Measurements from ENCODE around the gene LARP4. TPM values are rescaled to one million over a fixed set of nuclear protein-coding genes. Genes with fewer than 3 reads are reported as not detected.
"Not testable (repeated sequence)": the region's sequence is repeated elsewhere in the genome, so short reads cannot be mapped to it uniquely, and the experiment has no call there.

Gene LARP4
- total RNA-seq, 1 donor from 2014 or later: 64.2 TPM

- no peak overlapping the region for H3K27ac Mint-ChIP-seq
- H3K9me3 Mint-ChIP-seq (ENCODE audit: low read depth): no peaks in the 10 kb centered on the region
- TF ChIP-seq, protein P1, sequence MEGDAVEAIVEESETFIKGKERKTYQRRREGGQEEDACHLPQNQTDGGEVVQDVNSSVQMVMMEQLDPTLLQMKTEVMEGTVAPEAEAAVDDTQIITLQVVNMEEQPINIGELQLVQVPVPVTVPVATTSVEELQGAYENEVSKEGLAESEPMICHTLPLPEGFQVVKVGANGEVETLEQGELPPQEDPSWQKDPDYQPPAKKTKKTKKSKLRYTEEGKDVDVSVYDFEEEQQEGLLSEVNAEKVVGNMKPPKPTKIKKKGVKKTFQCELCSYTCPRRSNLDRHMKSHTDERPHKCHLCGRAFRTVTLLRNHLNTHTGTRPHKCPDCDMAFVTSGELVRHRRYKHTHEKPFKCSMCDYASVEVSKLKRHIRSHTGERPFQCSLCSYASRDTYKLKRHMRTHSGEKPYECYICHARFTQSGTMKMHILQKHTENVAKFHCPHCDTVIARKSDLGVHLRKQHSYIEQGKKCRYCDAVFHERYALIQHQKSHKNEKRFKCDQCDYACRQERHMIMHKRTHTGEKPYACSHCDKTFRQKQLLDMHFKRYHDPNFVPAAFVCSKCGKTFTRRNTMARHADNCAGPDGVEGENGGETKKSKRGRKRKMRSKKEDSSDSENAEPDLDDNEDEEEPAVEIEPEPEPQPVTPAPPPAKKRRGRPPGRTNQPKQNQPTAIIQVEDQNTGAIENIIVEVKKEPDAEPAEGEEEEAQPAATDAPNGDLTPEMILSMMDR (IDR thresholded peaks at IDR 0.05; ENCODE audit: unreplicated experiment): no peak
- H3K27me3 Mint-ChIP-seq: no peaks in the 10 kb centered on the region
- no peaks in the 10 kb centered on the region for H3K4me1 Mint-ChIP-seq (ENCODE audit: low read depth)
- no peaks in the 10 kb centered on the region for H3K36me3 Mint-ChIP-seq (ENCODE audit: insufficient read depth)
- H3K4me3 Mint-ChIP-seq (ENCODE audit: low read depth): no peak overlapping the region
- DNase-seq (ENCODE audit: low spot score, unreplicated experiment): no peak
Observed at GRCh38 chr12:50375802-50376201, 24.9 kb upstream of the LARP4 start.

DNA sequence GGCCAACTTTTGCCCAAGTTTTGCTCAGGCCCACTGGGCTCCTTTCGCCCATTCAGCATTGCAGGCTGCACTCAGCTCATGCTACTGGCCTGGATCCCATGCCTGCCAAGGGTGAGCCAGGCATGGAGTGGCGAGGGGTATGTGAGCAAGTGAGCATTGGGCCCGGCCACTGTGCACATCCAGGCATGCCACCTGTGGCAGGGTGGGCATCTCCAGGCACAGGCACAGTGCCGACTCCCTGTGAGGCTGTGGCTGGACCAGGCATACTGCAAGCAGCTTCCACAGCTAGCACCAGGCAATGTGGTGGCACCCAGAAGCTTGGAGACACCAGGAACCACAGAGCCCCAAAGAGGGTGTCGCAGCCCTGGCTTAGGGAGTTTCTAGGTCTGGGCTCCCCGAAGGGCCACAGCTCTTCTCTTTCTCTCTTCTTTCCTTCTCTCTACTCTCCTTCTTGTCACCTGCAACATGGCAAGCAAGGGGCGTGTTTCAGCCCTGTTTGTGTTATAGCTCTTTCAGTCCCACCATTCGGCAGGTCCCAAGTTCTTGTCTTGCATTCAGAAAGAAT lies 19.8 kb upstream of the LARP4 start:
- peaks cover 3% of the 10 kb centered on the region for H3K9me3 Mint-ChIP-seq (ENCODE audit: low read depth)

DNA sequence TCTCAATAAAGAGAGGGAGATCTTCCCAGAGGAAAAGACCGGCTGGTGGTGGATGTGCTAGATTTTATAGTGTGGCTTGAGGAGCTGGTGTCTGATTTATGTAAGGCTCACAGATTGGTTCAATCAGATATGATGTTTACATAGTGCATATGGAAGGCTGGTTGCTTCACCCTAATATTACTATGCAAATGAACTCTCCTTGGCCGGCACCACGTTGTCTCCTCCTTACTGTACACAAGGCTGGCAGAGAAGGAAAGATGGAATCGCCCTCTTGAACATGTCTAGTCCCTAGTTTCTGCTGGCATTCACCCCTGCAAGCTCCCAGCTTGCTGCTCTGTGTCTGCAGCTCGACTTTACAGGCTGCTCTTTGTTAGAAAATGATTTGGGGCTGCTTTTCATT lies 13.2 kb upstream of the LARP4 start:
- H3K27ac Mint-ChIP-seq: no peak overlapping the region
- DNase-seq (ENCODE audit: low spot score, unreplicated experiment): no peak
- H3K4me3 Mint-ChIP-seq (ENCODE audit: low read depth): no peak overlapping the region
- peaks cover 9% of the 10 kb centered on the region for H3K4me1 Mint-ChIP-seq (ENCODE audit: low read depth)
- H3K27me3 Mint-ChIP-seq: no peaks in the 10 kb centered on the region
- peaks cover 3% of the 10 kb centered on the region for H3K9me3 Mint-ChIP-seq (ENCODE audit: low read depth)
- no peaks in the 10 kb centered on the region for H3K36me3 Mint-ChIP-seq (ENCODE audit: insufficient read depth)
- TF ChIP-seq, protein P1 (IDR thresholded peaks at IDR 0.05; ENCODE audit: unreplicated experiment): no peak

More for the DNA sequence above, 19.8 kb upstream of the LARP4 start:
- H3K27me3 Mint-ChIP-seq: no peaks in the 10 kb centered on the region
- DNase-seq (ENCODE audit: low spot score, unreplicated experiment): no peak
- no peaks in the 10 kb centered on the region for H3K36me3 Mint-ChIP-seq (ENCODE audit: insufficient read depth)
- H3K4me3 Mint-ChIP-seq (ENCODE audit: low read depth): no peak overlapping the region
- TF ChIP-seq, protein P1 (IDR thresholded peaks at IDR 0.05; ENCODE audit: unreplicated experiment): no peak
- H3K4me1 Mint-ChIP-seq (ENCODE audit: low read depth): no peaks in the 10 kb centered on the region
- no peak overlapping the region for H3K27ac Mint-ChIP-seq

GRCh38 chr12:50387972-50388478 lies 12.7 kb upstream of the LARP4 start:
- Mint-ChIP-seq H3K36me3 (ENCODE audit: insufficient read depth) (no peaks in the 10 kb centered on the region), H3K27me3 (no peaks in the 10 kb centered on the region), H3K27ac (no peak overlapping the region), H3K4me1 (ENCODE audit: low read depth) (peaks cover 9% of the 10 kb centered on the region), H3K9me3 (ENCODE audit: low read depth) (peaks cover 3% of the 10 kb centered on the region), H3K4me3 (ENCODE audit: low read depth) (no peak overlapping the region)
- DNase-seq (ENCODE audit: low spot score, unreplicated experiment): no peak
- TF ChIP-seq, protein P1 (IDR thresholded peaks at IDR 0.05; ENCODE audit: unreplicated experiment): no peak

DNA sequence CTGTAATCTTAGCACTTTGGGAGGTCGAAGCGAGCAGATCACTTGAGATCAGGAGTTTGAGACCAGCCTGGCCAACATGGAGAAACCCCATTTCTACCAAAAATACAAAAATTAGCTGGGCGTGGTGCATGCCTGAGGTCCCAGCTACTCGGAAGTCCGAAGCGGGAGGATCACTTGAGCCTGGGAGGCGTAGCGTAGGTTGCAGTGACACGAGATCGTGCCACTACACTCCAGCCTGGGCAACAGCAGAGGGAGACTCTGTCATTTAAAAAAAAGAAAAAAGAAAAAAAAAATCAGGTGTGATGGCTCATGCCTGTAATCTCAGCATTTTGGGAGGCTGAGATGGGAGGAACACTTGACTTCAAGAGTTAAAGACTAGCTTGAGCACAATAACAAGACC lies 11.9 kb upstream of the LARP4 start:
- H3K27me3 Mint-ChIP-seq; DNase-seq (ENCODE audit: low spot score, unreplicated experiment): not testable (repeated sequence)

DNA sequence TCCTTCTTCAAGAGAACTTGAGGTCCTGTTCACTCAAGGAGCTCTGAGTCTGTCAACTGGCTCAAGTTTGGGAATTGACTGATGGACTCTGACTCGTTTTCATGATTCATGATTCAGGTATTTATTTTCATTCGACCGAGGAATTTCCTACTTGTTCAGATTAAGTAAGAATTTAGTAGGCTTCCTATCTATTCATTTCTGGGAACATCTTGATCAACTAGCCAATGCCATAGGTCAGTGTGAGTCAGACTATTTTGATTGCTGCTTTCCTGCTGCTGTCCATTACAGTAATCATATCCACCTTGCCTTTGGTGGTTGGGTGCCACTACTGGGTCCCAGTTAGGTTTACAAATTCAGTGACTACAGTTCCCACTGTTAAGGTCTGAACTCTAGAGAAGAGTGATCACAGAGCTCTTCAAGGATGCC lies 10.4 kb upstream of the LARP4 start:
- H3K27me3 Mint-ChIP-seq: no peaks in the 10 kb centered on the region
- no peak overlapping the region for H3K4me3 Mint-ChIP-seq (ENCODE audit: low read depth)
- TF ChIP-seq, protein P1 (IDR thresholded peaks at IDR 0.05; ENCODE audit: unreplicated experiment): no peak
- H3K27ac Mint-ChIP-seq: no peak overlapping the region
- no peaks in the 10 kb centered on the region for H3K36me3 Mint-ChIP-seq (ENCODE audit: insufficient read depth)
- no peak for DNase-seq (ENCODE audit: low spot score, unreplicated experiment)
- H3K4me1 Mint-ChIP-seq (ENCODE audit: low read depth): peaks cover 9% of the 10 kb centered on the region
- H3K9me3 Mint-ChIP-seq (ENCODE audit: low read depth): no peaks in the 10 kb centered on the region

More for the DNA sequence above, 11.9 kb upstream of the LARP4 start:
- H3K4me1 Mint-ChIP-seq (ENCODE audit: low read depth); H3K27ac Mint-ChIP-seq; H3K36me3 Mint-ChIP-seq (ENCODE audit: insufficient read depth); H3K4me3 Mint-ChIP-seq (ENCODE audit: low read depth); H3K9me3 Mint-ChIP-seq (ENCODE audit: low read depth): not testable (repeated sequence)

Measured in progenitor cell of endocrine pancreas (in vitro differentiated cells).